ENCODE results near the gene GET4.

- TF ChIP-seq POLR2A (IDR thresholded peaks at IDR 0.05) (no peak), CTCF (IDR thresholded peaks at IDR 0.05) (no peak)
Measured at GRCh38 chr7:902996-903395, 26.6 kb downstream of the GET4 start.

All from lower leg skin (tissue), 3 donors.